ENCODE data around the gene RIC3.
A peak's percentile ranks its signal among the peaks of the same experiment; 100 is the strongest.

RIC3 gene

GRCh38 chr11:8203414-8203715 is 34.5 kb upstream of the RIC3 start:
- in situ Hi-C loops (cut with HindIII; ENCODE audit: low pct_unique_long_range_greater_than_20kb, low sequenced_read_pairs), result no loop called here
- no peak for TF ChIP-seq JUND (IDR thresholded peaks at IDR 0.05; ENCODE audit: low read depth)
- no peak for DNase-seq (ENCODE audit: low read depth in 1 of 2, low spot score in 1 of 2)

DNA sequence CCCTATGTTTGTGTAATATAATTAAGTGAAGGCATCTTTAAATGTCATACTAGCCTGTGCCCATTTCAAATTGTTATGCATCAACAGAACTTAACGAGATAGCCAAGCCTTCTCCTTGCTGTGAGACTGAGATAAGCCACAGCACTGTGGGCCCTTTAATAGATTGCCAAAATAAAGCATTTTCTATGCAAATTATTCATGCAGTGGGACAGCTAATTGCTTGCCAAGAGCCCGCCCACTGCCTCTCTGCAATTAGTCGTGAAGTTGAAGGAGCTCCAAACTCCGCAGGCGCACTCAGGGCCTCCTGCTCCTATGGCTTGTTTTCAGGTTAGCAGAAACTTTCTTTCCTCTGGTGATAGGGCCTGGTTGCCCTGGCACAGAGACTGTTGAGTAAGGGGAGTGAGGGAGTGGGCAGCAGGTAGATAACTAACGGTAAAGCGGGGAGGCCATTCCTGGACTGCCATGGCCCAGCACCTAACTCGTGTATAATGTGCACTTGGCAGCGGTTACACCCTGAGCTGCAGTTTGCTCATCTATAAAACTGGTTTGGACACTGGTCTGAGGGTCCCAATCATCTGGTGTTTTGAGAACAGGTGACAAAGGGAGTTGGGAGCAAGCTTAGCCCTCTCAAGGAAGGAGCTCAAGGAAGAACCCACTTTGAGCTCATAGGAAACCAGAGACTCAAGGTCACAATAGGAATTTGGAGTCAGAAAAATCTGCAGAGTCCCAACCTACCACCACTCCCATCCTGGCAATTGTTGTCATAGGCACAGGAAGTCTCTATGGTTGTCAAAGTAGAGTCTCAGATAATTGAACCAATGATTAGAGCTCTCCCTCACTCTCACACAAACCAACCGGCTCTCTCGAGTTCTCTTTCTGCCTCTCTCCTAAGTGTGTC is 33.9 kb upstream of the RIC3 start:
- no peak for DNase-seq (ENCODE audit: low read depth in 1 of 2, low spot score in 1 of 2)

GRCh38 chr11:8201644-8202365 is 33.0 kb upstream of the RIC3 start:
- in situ Hi-C loops (cut with HindIII; ENCODE audit: low pct_unique_long_range_greater_than_20kb, low sequenced_read_pairs), result no loop called here
- no peak for DNase-seq (ENCODE audit: low read depth in 1 of 2, low spot score in 1 of 2)

More for the DNA sequence above, 33.9 kb upstream of the RIC3 start:
- in situ Hi-C loops (cut with HindIII; ENCODE audit: low pct_unique_long_range_greater_than_20kb, low sequenced_read_pairs), result no loop called here
- no peak for TF ChIP-seq JUND (IDR thresholded peaks at IDR 0.05; ENCODE audit: low read depth)

GRCh38 chr11:8199676-8200075 is 30.9 kb upstream of the RIC3 start:
- no peak for DNase-seq (ENCODE audit: low read depth in 1 of 2, low spot score in 1 of 2)
- in situ Hi-C loops (cut with HindIII; ENCODE audit: low pct_unique_long_range_greater_than_20kb, low sequenced_read_pairs), result no loop called here
- TF ChIP-seq JUND (IDR thresholded peaks at IDR 0.05; ENCODE audit: low read depth), result no peak

More at GRCh38 chr11:8201644-8202365, 33.0 kb upstream of the RIC3 start:
- TF ChIP-seq JUND (IDR thresholded peaks at IDR 0.05; ENCODE audit: low read depth), result no peak

DNA sequence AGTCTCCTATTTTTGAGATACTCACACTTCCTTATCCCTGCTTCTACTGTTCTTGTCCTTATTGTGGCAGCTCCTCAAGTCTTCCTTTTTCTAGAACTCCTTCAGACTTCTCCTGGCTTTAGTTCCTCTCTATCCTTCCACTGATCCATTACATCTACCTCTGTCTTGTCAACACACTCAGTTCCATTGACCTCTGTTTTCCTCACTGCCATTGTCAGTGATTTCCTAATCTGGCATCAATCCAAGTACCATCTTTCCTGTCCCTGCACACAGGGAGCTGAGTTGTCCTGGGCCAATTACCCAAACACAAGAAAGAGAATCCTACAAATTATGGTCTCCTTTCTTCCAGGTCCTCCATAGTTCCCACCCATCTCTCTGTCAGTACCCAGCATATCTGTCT is 27.9 kb upstream of the RIC3 start:
- DNase-seq (ENCODE audit: low read depth in 1 of 2, low spot score in 1 of 2), result no peak
- no peak for TF ChIP-seq JUND (IDR thresholded peaks at IDR 0.05; ENCODE audit: low read depth)
- in situ Hi-C loops (cut with HindIII; ENCODE audit: low pct_unique_long_range_greater_than_20kb, low sequenced_read_pairs), result no loop called here

DNA sequence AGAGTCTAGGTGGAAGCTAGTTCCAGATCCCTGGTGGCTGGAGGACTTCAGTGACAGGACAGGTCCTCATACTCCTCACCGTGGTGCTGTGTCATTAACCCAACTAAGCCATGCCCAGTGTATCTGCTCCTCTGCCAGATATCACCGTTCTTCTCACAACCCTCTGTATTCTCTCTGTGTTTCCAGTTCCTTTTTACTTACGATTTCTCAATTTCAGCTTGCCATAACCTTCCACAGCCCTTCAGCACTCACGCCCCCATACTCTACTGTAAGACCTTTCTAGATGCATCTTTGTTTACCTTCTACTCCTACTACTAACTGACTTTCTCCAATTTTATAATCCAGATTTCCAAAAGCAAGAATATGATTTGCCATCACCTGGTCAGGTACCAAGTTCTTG is 26.1 kb upstream of the RIC3 start:
- in situ Hi-C loops (cut with HindIII; ENCODE audit: low pct_unique_long_range_greater_than_20kb, low sequenced_read_pairs), result no loop called here
- no peak for TF ChIP-seq JUND (IDR thresholded peaks at IDR 0.05; ENCODE audit: low read depth)
- no peak for DNase-seq (ENCODE audit: low read depth in 1 of 2, low spot score in 1 of 2)

DNA sequence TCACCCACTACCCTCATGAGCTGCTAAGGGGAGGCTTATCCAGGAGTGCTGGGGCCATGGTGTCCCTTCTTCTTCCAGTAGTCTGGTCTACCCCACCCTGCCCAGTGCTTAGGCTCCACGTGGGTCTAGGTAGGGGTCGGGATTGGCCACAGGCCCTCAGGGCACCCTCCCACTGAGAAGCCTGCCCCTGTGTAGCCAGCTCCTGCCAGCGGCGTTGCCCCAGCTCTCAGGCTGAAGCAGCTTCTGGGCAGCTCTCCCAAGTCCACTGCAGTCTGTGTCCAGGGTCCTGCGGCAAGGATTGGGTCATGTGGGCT is 24.0 kb upstream of the RIC3 start:
- no peak for DNase-seq (ENCODE audit: low read depth in 1 of 2, low spot score in 1 of 2)
- TF ChIP-seq JUND (IDR thresholded peaks at IDR 0.05; ENCODE audit: low read depth), result no peak
- in situ Hi-C loops (cut with HindIII; ENCODE audit: low pct_unique_long_range_greater_than_20kb, low sequenced_read_pairs), result no loop called here

DNA sequence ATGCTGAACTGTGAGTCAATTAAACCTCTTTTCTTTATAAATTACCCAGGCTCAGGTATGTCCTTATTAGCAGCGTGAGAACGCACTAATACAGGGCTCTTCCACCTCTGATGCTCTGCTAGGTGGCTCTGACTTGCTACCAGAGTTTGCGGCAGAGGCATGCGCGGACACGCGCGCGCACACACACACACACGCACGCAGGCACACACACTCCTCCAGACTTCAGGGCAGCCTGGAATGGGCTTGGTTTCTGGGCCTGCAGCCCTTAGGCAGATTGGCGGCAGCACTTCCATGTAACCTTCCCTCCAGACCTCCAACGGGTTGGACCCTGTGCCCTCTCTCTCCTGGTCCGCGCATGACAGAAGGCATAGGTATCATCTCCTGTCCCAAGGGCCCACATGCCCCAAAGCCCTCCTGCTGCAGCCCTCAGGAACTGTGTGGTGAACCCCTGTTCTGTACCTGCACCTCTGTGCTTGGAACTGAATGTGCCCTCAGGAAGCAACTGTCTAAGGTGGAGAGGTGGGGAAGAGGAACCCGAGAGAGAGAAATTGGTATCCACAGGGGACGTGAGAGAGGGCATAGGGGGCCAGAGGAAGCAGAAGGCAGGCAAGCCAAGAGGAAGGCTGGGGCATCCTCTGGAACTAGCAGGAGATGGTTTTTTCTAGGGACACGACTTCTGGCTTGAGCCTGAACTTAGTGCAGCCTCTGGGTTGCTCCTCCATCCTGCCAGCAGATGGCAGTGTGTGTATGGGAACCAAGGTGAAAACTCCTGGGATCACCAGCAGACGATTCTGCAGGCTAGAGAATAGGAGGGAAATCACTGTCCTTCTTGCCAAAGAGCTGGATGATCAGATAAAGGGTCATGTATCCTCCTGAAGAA is 23.4 kb upstream of the RIC3 start:
- in situ Hi-C loops (cut with HindIII; ENCODE audit: low pct_unique_long_range_greater_than_20kb, low sequenced_read_pairs), result no loop called here
- DNase-seq (ENCODE audit: low read depth in 1 of 2, low spot score in 1 of 2), result peak; percentile 68 to 71
- no peak for TF ChIP-seq JUND (IDR thresholded peaks at IDR 0.05; ENCODE audit: low read depth)

GRCh38 chr11:8190431-8190830 is 21.6 kb upstream of the RIC3 start:
- no peak for TF ChIP-seq JUND (IDR thresholded peaks at IDR 0.05; ENCODE audit: low read depth)
- DNase-seq (ENCODE audit: low read depth in 1 of 2, low spot score in 1 of 2), result no peak
- in situ Hi-C loops (cut with HindIII; ENCODE audit: low pct_unique_long_range_greater_than_20kb, low sequenced_read_pairs), result no loop called here

DNA sequence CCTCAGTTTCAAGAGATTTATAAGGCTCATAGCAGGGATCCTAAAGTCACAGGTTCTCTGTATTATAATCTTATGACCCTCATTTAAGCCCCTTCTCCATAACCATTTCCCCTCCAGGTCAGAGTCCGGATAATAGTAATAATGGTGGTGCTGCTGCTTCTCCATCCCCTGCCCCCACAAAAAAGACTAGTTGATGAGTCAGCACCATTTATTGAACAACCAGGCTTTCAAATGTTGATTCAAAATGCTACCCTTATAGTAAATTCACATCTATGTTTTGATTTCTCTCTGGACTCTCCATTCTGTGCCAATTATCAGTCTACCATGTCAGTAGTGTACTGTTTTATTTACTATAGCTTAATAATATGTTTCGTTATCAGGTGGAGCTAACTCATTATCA is 17.6 kb upstream of the RIC3 start:
- in situ Hi-C loops (cut with HindIII; ENCODE audit: low pct_unique_long_range_greater_than_20kb, low sequenced_read_pairs), result no loop called here
- no peak for DNase-seq (ENCODE audit: low read depth in 1 of 2, low spot score in 1 of 2)
- TF ChIP-seq JUND (IDR thresholded peaks at IDR 0.05; ENCODE audit: low read depth), result no peak

GRCh38 chr11:8183111-8183510 is 14.3 kb upstream of the RIC3 start:
- no peak for TF ChIP-seq JUND (IDR thresholded peaks at IDR 0.05; ENCODE audit: low read depth)
- no peak for DNase-seq (ENCODE audit: low read depth in 1 of 2, low spot score in 1 of 2)
- in situ Hi-C loops (cut with HindIII; ENCODE audit: low pct_unique_long_range_greater_than_20kb, low sequenced_read_pairs), result no loop called here

DNA sequence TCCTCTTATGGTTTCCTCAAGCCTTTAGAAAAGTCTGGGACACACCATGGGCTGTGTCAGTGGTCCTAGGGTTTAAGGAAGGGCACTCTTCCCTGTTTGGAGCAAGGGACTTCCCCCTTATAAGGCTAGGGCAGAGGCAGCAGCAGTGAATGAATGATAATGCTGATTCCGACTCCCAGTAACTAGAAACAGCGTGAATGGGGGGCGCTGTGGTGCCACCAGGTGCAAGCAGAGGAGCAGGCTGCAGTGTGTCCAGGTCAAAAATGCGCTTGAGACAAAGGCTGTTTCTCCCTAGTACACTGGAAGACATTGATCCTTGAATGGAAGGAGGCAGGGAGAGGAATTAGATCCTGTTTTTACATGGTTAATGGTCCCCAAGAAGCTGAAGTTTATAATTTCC is 11.6 kb upstream of the RIC3 start:
- in situ Hi-C loops (cut with HindIII; ENCODE audit: low pct_unique_long_range_greater_than_20kb, low sequenced_read_pairs), result no loop called here
- TF ChIP-seq JUND (IDR thresholded peaks at IDR 0.05; ENCODE audit: low read depth), result no peak
- no peak for DNase-seq (ENCODE audit: low read depth in 1 of 2, low spot score in 1 of 2)

DNA sequence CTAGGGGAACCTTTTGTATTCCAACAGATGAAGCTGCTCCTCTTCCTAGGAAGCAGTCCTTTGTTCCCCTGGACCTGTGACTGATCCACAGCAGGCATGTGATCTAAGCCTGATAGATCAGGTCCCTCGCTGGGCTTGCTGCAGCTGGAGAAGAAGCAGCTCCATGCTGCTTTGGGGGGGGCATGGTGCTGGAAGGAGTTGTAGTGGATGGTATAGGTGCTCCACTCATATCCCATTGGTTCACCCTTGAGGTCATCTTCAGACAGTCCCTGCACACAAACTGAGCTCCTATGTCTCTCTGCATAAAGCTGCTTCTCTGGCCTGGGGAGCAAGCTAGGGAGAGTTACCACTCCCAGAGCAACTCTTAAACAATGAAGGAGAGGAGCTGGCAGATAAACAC is 9.5 kb upstream of the RIC3 start:
- in situ Hi-C loops (cut with HindIII; ENCODE audit: low pct_unique_long_range_greater_than_20kb, low sequenced_read_pairs), result no loop called here
- no peak for DNase-seq (ENCODE audit: low read depth in 1 of 2, low spot score in 1 of 2)
- no peak for TF ChIP-seq JUND (IDR thresholded peaks at IDR 0.05; ENCODE audit: low read depth)
